Mesendoderm (in vitro differentiated cells): ENCODE results near the gene HELZ.
"Not testable (repeated sequence)": the region's sequence is repeated elsewhere in the genome, so short reads cannot be mapped to it uniquely, and the experiment has no call there.

Source experiments
- DNase-seq: peaks from one replicate; pipeline ENCODE4 v3.0.0; 2013
- H2AK5ac ChIP-seq: 2 replicates; pipeline ENCODE4 v1.6.1; 2013; ENCODE audit warnings: low read length, inconsistent platforms
- H2BK120ac ChIP-seq: 2 replicates; pipeline ENCODE4 v1.6.1; 2013; ENCODE audit warnings: low read depth, mild to moderate bottlenecking, low read length, moderate library complexity, mixed read lengths
- H2BK15ac ChIP-seq: replicated peaks from 2 replicates; pipeline ENCODE4 v1.6.1; 2013; ENCODE audit warnings: low read depth, mild to moderate bottlenecking, moderate library complexity
- H2BK5ac ChIP-seq: 2 replicates; pipeline ENCODE4 v1.6.1; 2013; ENCODE audit warnings: low read length, inconsistent platforms
- H3K18ac ChIP-seq: 2 replicates; pipeline ENCODE4 v1.6.1; 2013; ENCODE audit warnings: mild to moderate bottlenecking, low read length, mixed read lengths
- H3K23ac ChIP-seq: one replicate; pipeline ENCODE4 v1.6.1; 2013; ENCODE audit warnings: low read length
- H3K27ac ChIP-seq: 2 replicates; pipeline ENCODE4 v1.5.1; 2013; ENCODE audit warnings: low read depth, mild to moderate bottlenecking, inconsistent platforms, low read length, moderate library complexity
- H3K27me3 ChIP-seq: 2 replicates; pipeline ENCODE4 v1.6.1; 2013; ENCODE audit warnings: low read length, control low read depth, mild to moderate bottlenecking, inconsistent platforms; ENCODE audit not compliant: insufficient read depth, poor library complexity
- H3K36me3 ChIP-seq: 2 replicates; pipeline ENCODE4 v1.6.1; 2013; ENCODE audit warnings: low read length, inconsistent platforms; ENCODE audit not compliant: control insufficient read depth, insufficient read depth
- H3K4ac ChIP-seq: one replicate; pipeline ENCODE4 v1.6.1; 2013; ENCODE audit warnings: low read depth, mild to moderate bottlenecking, low read length, moderate library complexity
- H3K4me1 ChIP-seq: 2 replicates; pipeline ENCODE4 v1.6.1; 2013; ENCODE audit warnings: low read depth, low read length, inconsistent platforms; ENCODE audit not compliant: control insufficient read depth
- H3K4me2 ChIP-seq: 2 replicates; pipeline ENCODE4 v1.6.1; 2013; ENCODE audit warnings: low read length
- H3K4me3 ChIP-seq: 2 replicates; pipeline ENCODE4 v1.5.1; 2013; ENCODE audit warnings: mild to moderate bottlenecking, low read length
- H3K56ac ChIP-seq: one replicate; pipeline ENCODE4 v1.6.1; 2013; ENCODE audit warnings: low read length
- H3K79me1 ChIP-seq: 2 replicates; pipeline ENCODE4 v1.6.1; 2013; ENCODE audit warnings: low read length, inconsistent platforms
- H3K79me2 ChIP-seq: 2 replicates; pipeline ENCODE4 v1.6.1; 2013; ENCODE audit warnings: mild to moderate bottlenecking, low read length; ENCODE audit not compliant: control insufficient read depth, insufficient read depth
- H3K9ac ChIP-seq: 2 replicates; pipeline ENCODE4 v1.6.1; 2013; ENCODE audit warnings: low read length, inconsistent platforms
- H4K5ac ChIP-seq: one replicate; pipeline ENCODE4 v1.6.1; 2013; ENCODE audit warnings: low read length
- H4K8ac ChIP-seq: one replicate; pipeline ENCODE4 v1.6.1; 2013; ENCODE audit warnings: low read depth, mild to moderate bottlenecking, control low read depth, low read length, moderate library complexity
- WGBS: extraction: QIAGEN DNeasy Blood & Tissue Kit; methylation state at CpG from one replicate; pipeline ENCODE4 v1.1.7; 2013; ENCODE audit warnings: low lambda C conversion rate, missing lambda C conversion rate; ENCODE audit not compliant: insufficient coverage; ENCODE audit errors: extremely low coverage; 5-methylcytosine and 5-hydroxymethylcytosine counted together

The HELZ gene

GRCh38 chr17:67109111-67109510 is 135.9 kb downstream of the HELZ start:
- no peak for DNase-seq
- Histone ChIP-seq H3K27ac (no peak overlapping the region), H3K23ac (no peak overlapping the region), H3K36me3 (peaks cover 5% of the 10 kb centered on the region), H3K4me2 (no peak overlapping the region), H2BK120ac (no peak overlapping the region), H4K5ac (no peak overlapping the region), H3K27me3 (no peaks in the 10 kb centered on the region), H3K79me2 (no peaks in the 10 kb centered on the region), H3K4me1 (no peaks in the 10 kb centered on the region), H2BK15ac (no peak overlapping the region), H2BK5ac (no peak overlapping the region), H3K9ac (no peak overlapping the region), H3K18ac (no peak overlapping the region), H3K4me3 (no peak overlapping the region), H4K8ac (no peak overlapping the region), H2AK5ac (no peak overlapping the region), H3K79me1 (peaks cover 1% of the 10 kb centered on the region), H3K4ac (no peak overlapping the region), H3K56ac (no peak overlapping the region)
- WGBS = no CpG with 5 or more reads among the region's 5 CpGs

- no peak overlapping the region for H3K4ac ChIP-seq
- H3K4me1 ChIP-seq = no peaks in the 10 kb centered on the region
- H2AK5ac ChIP-seq = no peak overlapping the region
- no peak overlapping the region for H3K27ac ChIP-seq
- H2BK5ac ChIP-seq = no peak overlapping the region
- H3K4me3 ChIP-seq = no peak overlapping the region
- no peak overlapping the region for H3K56ac ChIP-seq
- DNase-seq = no peak
- peaks cover 1% of the 10 kb centered on the region for H3K79me1 ChIP-seq
- no peak overlapping the region for H3K23ac ChIP-seq
- peaks cover 5% of the 10 kb centered on the region for H3K36me3 ChIP-seq
- H3K9ac ChIP-seq = no peak overlapping the region
- H3K18ac ChIP-seq = no peak overlapping the region
- no CpG with 5 or more reads among the region's 13 CpGs for WGBS
- no peak overlapping the region for H4K5ac ChIP-seq
- H2BK15ac ChIP-seq = no peak overlapping the region
- H3K27me3 ChIP-seq = no peaks in the 10 kb centered on the region
- H2BK120ac ChIP-seq = no peak overlapping the region
- no peak overlapping the region for H4K8ac ChIP-seq
- H3K79me2 ChIP-seq = no peaks in the 10 kb centered on the region
- no peak overlapping the region for H3K4me2 ChIP-seq
Observed at GRCh38 chr17:67107811-67108775, 136.9 kb downstream of the HELZ start.

DNA sequence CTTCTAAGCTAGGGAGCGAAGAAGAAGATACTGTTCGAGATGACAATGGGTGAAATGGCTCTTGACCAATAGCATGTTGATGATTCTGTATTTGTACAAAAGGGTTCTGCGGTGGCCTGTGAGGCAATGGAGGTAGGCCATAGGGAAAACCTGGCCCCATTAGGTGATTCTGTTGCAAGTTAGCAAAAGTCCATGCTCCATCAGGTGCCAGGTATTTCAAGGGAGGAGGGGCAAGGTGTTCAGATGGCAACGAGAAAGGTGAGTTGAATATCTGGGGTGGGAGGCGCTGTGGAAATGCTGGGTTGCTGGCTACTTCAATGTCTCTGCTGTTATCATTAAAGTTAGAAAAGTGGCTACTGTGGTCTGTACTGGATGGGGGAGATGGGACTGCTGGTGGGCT is 137.8 kb downstream of the HELZ start:
- no peak overlapping the region for H3K56ac ChIP-seq
- H3K23ac ChIP-seq = no peak overlapping the region
- H3K4ac ChIP-seq = no peak overlapping the region
- no peak overlapping the region for H2BK5ac ChIP-seq
- no peaks in the 10 kb centered on the region for H3K79me1 ChIP-seq
- no peak overlapping the region for H2AK5ac ChIP-seq
- no peak overlapping the region for H3K27ac ChIP-seq
- no peaks in the 10 kb centered on the region for H3K27me3 ChIP-seq
- no peak overlapping the region for H3K4me2 ChIP-seq
- no peak overlapping the region for H4K8ac ChIP-seq
- no peak for DNase-seq
- no peaks in the 10 kb centered on the region for H3K4me1 ChIP-seq
- no peak overlapping the region for H2BK15ac ChIP-seq
- H2BK120ac ChIP-seq = no peak overlapping the region
- H3K79me2 ChIP-seq = no peaks in the 10 kb centered on the region
- H4K5ac ChIP-seq = no peak overlapping the region
- H3K36me3 ChIP-seq = peaks cover 4% of the 10 kb centered on the region
- H3K4me3 ChIP-seq = no peak overlapping the region
- no peak overlapping the region for H3K9ac ChIP-seq
- WGBS = no CpG with 5 or more reads among the region's 5 CpGs
- H3K18ac ChIP-seq = no peak overlapping the region

GRCh38 chr17:67105213-67105612 is 139.8 kb downstream of the HELZ start:
- Histone ChIP-seq H2AK5ac (no peak overlapping the region), H3K79me1 (peaks cover 2% of the 10 kb centered on the region), H2BK5ac (no peak overlapping the region), H3K4me1 (no peaks in the 10 kb centered on the region), H3K23ac (no peak overlapping the region), H3K27ac (no peak overlapping the region), H3K9ac (no peak overlapping the region), H3K4ac (no peak overlapping the region), H2BK120ac (no peak overlapping the region), H3K27me3 (no peaks in the 10 kb centered on the region), H3K4me3 (no peak overlapping the region), H3K79me2 (peaks cover 1% of the 10 kb centered on the region), H3K36me3 (peaks cover 3% of the 10 kb centered on the region), H3K18ac (no peak overlapping the region), H4K5ac (no peak overlapping the region), H3K56ac (no peak overlapping the region), H4K8ac (no peak overlapping the region), H3K4me2 (no peak overlapping the region), H2BK15ac (no peak overlapping the region)
- no peak for DNase-seq

GRCh38 chr17:67104641-67105040 is 140.4 kb downstream of the HELZ start:
- H3K36me3 ChIP-seq, H3K56ac ChIP-seq, H4K5ac ChIP-seq, DNase-seq, H3K9ac ChIP-seq, H2BK120ac ChIP-seq, H3K18ac ChIP-seq, H3K79me1 ChIP-seq, H3K27me3 ChIP-seq, H3K79me2 ChIP-seq, H3K4ac ChIP-seq, H3K23ac ChIP-seq, H2BK5ac ChIP-seq, H3K4me3 ChIP-seq, H3K27ac ChIP-seq, H2AK5ac ChIP-seq, H3K4me1 ChIP-seq, H3K4me2 ChIP-seq, H4K8ac ChIP-seq, H2BK15ac ChIP-seq: not testable (repeated sequence)
- WGBS = no CpG with 5 or more reads among the region's 7 CpGs

- Histone ChIP-seq H4K8ac (no peak overlapping the region), H2BK15ac (no peak overlapping the region), H3K79me2 (peaks cover 1% of the 10 kb centered on the region), H3K4me3 (no peak overlapping the region), H3K4me2 (no peak overlapping the region), H3K23ac (no peak overlapping the region), H3K27ac (no peak overlapping the region), H4K5ac (no peak overlapping the region), H2BK120ac (no peak overlapping the region), H3K18ac (no peak overlapping the region), H2BK5ac (no peak overlapping the region), H3K79me1 (peaks cover 2% of the 10 kb centered on the region), H3K56ac (no peak overlapping the region), H2AK5ac (no peak overlapping the region), H3K4me1 (no peaks in the 10 kb centered on the region), H3K9ac (no peak overlapping the region), H3K4ac (no peak overlapping the region), H3K36me3 (no peaks in the 10 kb centered on the region), H3K27me3 (no peaks in the 10 kb centered on the region)
- no peak for DNase-seq
- no CpG with 5 or more reads among the region's 1 CpG for WGBS
Observed at GRCh38 chr17:67098006-67098405, 147.0 kb downstream of the HELZ start.
